ENCODE data around the gene ETS2. TPM values are rescaled to one million over a fixed set of nuclear protein-coding genes. Genes with fewer than 3 reads are reported as not detected.

The ETS2 gene
- total and polyA plus RNA-seq, 10 of the 15 experiments (the other 5 are each of a cell fraction or from before 2014, with no cell fraction given): 0.52 to 8.6 (median 3.8) TPM

- TF ChIP-seq CBFB (IDR thresholded peaks at IDR 0.05; ENCODE audit: low read depth): no peak
- TF ChIP-seq CEBPB (IDR thresholded peaks at IDR 0.05; ENCODE audit: borderline replicate concordance in 1 of 2, low read depth in 2 of 2, low read length in 2 of 2): no peak
- TF ChIP-seq HDGF (IDR thresholded peaks at IDR 0.05): no peak
- TF ChIP-seq, protein P1, sequence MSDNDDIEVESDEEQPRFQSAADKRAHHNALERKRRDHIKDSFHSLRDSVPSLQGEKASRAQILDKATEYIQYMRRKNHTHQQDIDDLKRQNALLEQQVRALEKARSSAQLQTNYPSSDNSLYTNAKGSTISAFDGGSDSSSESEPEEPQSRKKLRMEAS (IDR thresholded peaks at IDR 0.05; ENCODE audit: low read depth, low read length): no peak
- no peak for TF ChIP-seq BHLHE40 (IDR thresholded peaks at IDR 0.05; ENCODE audit: borderline replicate concordance in 1 of 2, low read depth in 2 of 2, low read length in 1 of 2)
Measured at GRCh38 chr21:38821959-38822682, 16.4 kb downstream of the ETS2 start (continued).

- Histone ChIP-seq H4K20me1 (ENCODE audit: control insufficient read depth, insufficient read depth) (no peaks in the 10 kb centered on the region), H3K27ac (ENCODE audit: control insufficient read depth, insufficient read depth) (no peak overlapping the region), H3K4me1 (ENCODE audit: control insufficient read depth, insufficient read depth, low read length) (no peaks in the 10 kb centered on the region), H3K4me3 (no peak overlapping the region), H3K4me2 (ENCODE audit: control insufficient read depth, insufficient read depth) (no peak overlapping the region), H3K9me3 (replicated peaks; ENCODE audit: control insufficient read depth, insufficient read depth, low read length) (no peaks in the 10 kb centered on the region; the same call in 2 of the 3 replicates), H3K79me2 (ENCODE audit: control insufficient read depth, insufficient read depth, low read length) (no peaks in the 10 kb centered on the region), H3K9ac (ENCODE audit: control insufficient read depth, insufficient read depth, low read length) (no peak overlapping the region), H3K27me3 (replicated peaks in 1 of 2; ENCODE audit: control insufficient read depth in 2 of 2, insufficient read depth in 2 of 2, low read length in 1 of 2) (no peaks in the 10 kb centered on the region), H3K36me3 (ENCODE audit: control insufficient read depth in 2 of 2, insufficient read depth in 2 of 2, low read length in 1 of 2) (peaks cover 23 to 24% of the 10 kb centered on the region in 2 experiments), H2AFZ (ENCODE audit: control insufficient read depth, low read depth, low read length) (no peak overlapping the region)
- in situ Hi-C loops (cut with MboI) (no loop called here), intact Hi-C loops (cut with micrococcal nuclease; ENCODE audit: unreplicated experiment) (no loop called here)
- no TSS peak for BruUV-seq (replicated peaks)
- WGBS (ENCODE audit: insufficient coverage, insufficient replicate concordance, low lambda C conversion rate, missing lambda C conversion rate): 77% methylated on average over 26 of the region's 26 CpGs
- POLR2A ChIA-PET: no interaction called here
- no peak for TF ChIP-seq HCFC1 (IDR thresholded peaks at IDR 0.05; ENCODE audit: low read length)
- no peak for TF ChIP-seq IKZF1 (conservative IDR thresholded peaks at IDR 0.05)
- TF ChIP-seq MEF2A (IDR thresholded peaks at IDR 0.05; ENCODE audit: insufficient read depth, low read depth, low read length): no peak
- TF ChIP-seq, protein P2, sequence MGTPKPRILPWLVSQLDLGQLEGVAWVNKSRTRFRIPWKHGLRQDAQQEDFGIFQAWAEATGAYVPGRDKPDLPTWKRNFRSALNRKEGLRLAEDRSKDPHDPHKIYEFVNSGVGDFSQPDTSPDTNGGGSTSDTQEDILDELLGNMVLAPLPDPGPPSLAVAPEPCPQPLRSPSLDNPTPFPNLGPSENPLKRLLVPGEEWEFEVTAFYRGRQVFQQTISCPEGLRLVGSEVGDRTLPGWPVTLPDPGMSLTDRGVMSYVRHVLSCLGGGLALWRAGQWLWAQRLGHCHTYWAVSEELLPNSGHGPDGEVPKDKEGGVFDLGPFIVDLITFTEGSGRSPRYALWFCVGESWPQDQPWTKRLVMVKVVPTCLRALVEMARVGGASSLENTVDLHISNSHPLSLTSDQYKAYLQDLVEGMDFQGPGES (IDR thresholded peaks at IDR 0.05): no peak
- no peak for TF ChIP-seq POLR2AphosphoS2 (IDR thresholded peaks at IDR 0.05; ENCODE audit: low read depth, low read length)
- TF ChIP-seq CBFB (IDR thresholded peaks at IDR 0.05; ENCODE audit: low read depth): no peak
- no peak for TF ChIP-seq ATF7 (IDR thresholded peaks at IDR 0.05; ENCODE audit: low read depth)
- no peak for TF ChIP-seq RAD51 (IDR thresholded peaks at IDR 0.05)
- TF ChIP-seq MLLT1 (IDR thresholded peaks at IDR 0.05): no peak
- TF ChIP-seq STAT1 (conservative IDR thresholded peaks at IDR 0.05): no peak
- TF ChIP-seq ATF3 (IDR thresholded peaks at IDR 0.05; ENCODE audit: borderline replicate concordance, extremely low read depth, low read depth, low read length): no peak
- no peak for TF ChIP-seq CBX3 (IDR thresholded peaks at IDR 0.05; ENCODE audit: borderline replicate concordance, low read depth)
- TF ChIP-seq NFYB (IDR thresholded peaks at IDR 0.05; ENCODE audit: insufficient read depth, low read depth, low read length): no peak
- no peak for TF ChIP-seq EP300 (IDR thresholded peaks at IDR 0.05; ENCODE audit: borderline replicate concordance in 1 of 2, control insufficient read depth in 1 of 2, low read depth in 2 of 2, low read length in 2 of 2)
- DNase-seq (ENCODE audit: low read depth, low spot score): no peak
- SMC1A ChIA-PET (ENCODE audit: uncharacterized antibody, unreplicated experiment): no interaction called here
- no peak for ATAC-seq
- CTCF ChIA-PET: no interaction called here
- RAD21 ChIA-PET (ENCODE audit: unreplicated experiment): no interaction called here
- no peak for FAIRE-seq
Measured at GRCh38 chr21:38822778-38823238, 17.1 kb downstream of the ETS2 start.
